Stimulated activated CD4-positive, alpha-beta T cell treated with anti-CD3 and anti-CD28 coated beads, Interleukin-12 subunit alpha, Interleukin-12 subunit beta, amount 100 ng/mL, for 24 hours (primary cell): ENCODE data around the gene RNF217.
"Not testable (repeated sequence)": the region's sequence is repeated elsewhere in the genome, so short reads cannot be mapped to it uniquely, and the experiment has no call there.

Experiments
- DNase-seq, 2 experiments: peaks; one replicate each; pipeline ENCODE4 v3.0.0-alpha.2; 2020; ENCODE audit warnings: low read depth in 2 of 2

Gene RNF217

GRCh38 chr6:125050663-125051318 is 88.6 kb downstream of the RNF217 start:
- no peak for DNase-seq

GRCh38 chr6:125053809-125054208 is 91.6 kb downstream of the RNF217 start:
- no peak for DNase-seq

GRCh38 chr6:125054331-125054730 is 92.1 kb downstream of the RNF217 start:
- no peak for DNase-seq

GRCh38 chr6:125057392-125058246 is 95.4 kb downstream of the RNF217 start:
- DNase-seq = no peak

GRCh38 chr6:125058546-125058945 is 96.3 kb downstream of the RNF217 start:
- DNase-seq = no peak

- DNase-seq = no peak
These were observed 101.1 kb downstream of the RNF217 start for GRCh38 chr6:125063307-125063706.

- DNase-seq = no peak
These were observed 103.9 kb downstream of the RNF217 start for GRCh38 chr6:125066140-125066539.

GRCh38 chr6:125066964-125067363 is 104.7 kb downstream of the RNF217 start:
- no peak for DNase-seq

- DNase-seq = no peak
These were observed 105.3 kb downstream of the RNF217 start for GRCh38 chr6:125067552-125067951.

- DNase-seq = no peak
These were observed 110.8 kb downstream of the RNF217 start for GRCh38 chr6:125073071-125073470.

- no peak for DNase-seq
These were observed 111.9 kb downstream of the RNF217 start for GRCh38 chr6:125074120-125074519.

GRCh38 chr6:125075073-125075472 is 112.8 kb downstream of the RNF217 start:
- DNase-seq = not testable (repeated sequence)

GRCh38 chr6:125075741-125076481 is 113.7 kb downstream of the RNF217 start:
- DNase-seq = no peak

- no peak for DNase-seq
These were observed 114.2 kb downstream of the RNF217 start for GRCh38 chr6:125076482-125076742.

- DNase-seq = no peak
These were observed 115.2 kb downstream of the RNF217 start for GRCh38 chr6:125077453-125077852.

- no peak for DNase-seq
These were observed 116.5 kb downstream of the RNF217 start for GRCh38 chr6:125078602-125079321.

GRCh38 chr6:125082908-125083683 is 120.9 kb downstream of the RNF217 start:
- no peak for DNase-seq

- no peak for DNase-seq
These were observed 121.4 kb downstream of the RNF217 start for GRCh38 chr6:125083684-125083990.

GRCh38 chr6:125086716-125087115 is 124.5 kb downstream of the RNF217 start:
- DNase-seq = no peak

GRCh38 chr6:125088963-125089362 is 126.7 kb downstream of the RNF217 start:
- no peak for DNase-seq

GRCh38 chr6:125094563-125094962 is 132.3 kb downstream of the RNF217 start:
- no peak for DNase-seq
